ENCODE measurements around the gene DRP2.

- TF ChIP-seq RFX5 (IDR thresholded peaks at IDR 0.05; ENCODE audit: low read length) (no peak), CTCF (IDR thresholded peaks at IDR 0.05) (no peak)
These were observed 54.6 kb downstream of the DRP2 start for GRCh38 chrX:101274198-101274597.
